Measurements from ENCODE around the gene OR5A1.

Gene OR5A1

DNA sequence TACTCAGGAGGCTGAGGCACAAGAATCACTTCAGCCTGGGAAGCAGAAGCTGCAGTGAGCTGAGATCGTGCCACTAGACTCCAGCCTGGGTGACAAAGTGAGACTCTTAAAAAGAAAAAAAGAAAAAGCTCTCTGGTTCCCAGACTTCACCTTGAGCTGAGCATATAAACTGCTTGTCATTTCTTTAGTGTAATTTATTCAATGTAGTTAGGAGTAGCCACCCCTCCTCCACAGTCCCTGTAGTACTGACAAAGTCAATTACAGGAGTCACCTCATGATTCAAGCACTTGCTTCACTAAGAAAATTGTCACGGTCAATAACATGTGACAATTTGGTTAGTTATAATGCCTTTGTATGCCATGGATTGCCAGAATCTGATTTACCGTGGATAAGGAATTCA, 44.1 kb downstream of the OR5A1 start:
- Histone ChIP-seq H3K36me3 (ENCODE audit: control insufficient read depth, insufficient read depth, low read length) (no peaks in the 10 kb centered on the region), H3K9me3 (ENCODE audit: control insufficient read depth, insufficient read depth, low read length) (no peaks in the 10 kb centered on the region), H3K27me3 (ENCODE audit: control insufficient read depth, insufficient read depth, low read length) (no peaks in the 10 kb centered on the region)

More for the DNA sequence above, 44.1 kb downstream of the OR5A1 start:
- Histone ChIP-seq H3K9ac (ENCODE audit: low read depth, low read length) (no peak overlapping the region), H3K4me1 (ENCODE audit: control insufficient read depth, insufficient read depth, low read length) (no peaks in the 10 kb centered on the region), H3K4me3 (ENCODE audit: low read depth, low read length) (no peak overlapping the region)

Measured in iPS-15b (cell line).